Measurements from ENCODE around the gene CLPSL2.

- TF ChIP-seq POLR2AphosphoS5 (IDR thresholded peaks at IDR 0.05; ENCODE audit: low read depth) (no peak), REST (IDR thresholded peaks at IDR 0.05; ENCODE audit: insufficient replicate concordance, low read depth) (no peak)
Measured at GRCh38 chr6:35780719-35781118, 4.3 kb downstream of the CLPSL2 start, which contains the start of gene CLPSL1.

All from HL-60 (cell line).